CD14-positive monocyte (primary cell): ENCODE measurements around the gene HMCN2. TPM values are rescaled to one million over a fixed set of nuclear protein-coding genes. Genes with fewer than 3 reads are reported as not detected.
"Not testable (repeated sequence)": the region's sequence is repeated elsewhere in the genome, so short reads cannot be mapped to it uniquely, and the experiment has no call there.

ENCODE experiments used
- DNase-seq, 3 donors: peaks; one replicate each; pipeline ENCODE4 v3.0.0-alpha.2; 2011 to 2022
- H2AFZ ChIP-seq: 2 replicates; pipeline ENCODE4 v1.6.0; 2012; ENCODE audit warnings: mild to moderate bottlenecking, low read depth, low read length, inconsistent platforms; ENCODE audit not compliant: insufficient read depth, poor library complexity, severe bottlenecking
- H3K27ac ChIP-seq, 2 donors: 1 replicate in 1 of 2; 2 replicates in 1 of 2; pipeline ENCODE4 v1.5.1; 2012 to 2013; ENCODE audit warnings: low read length in 2 of 2, control low read depth in 1 of 2, inconsistent platforms in 1 of 2, low read depth in 1 of 2, mild to moderate bottlenecking in 1 of 2
- H3K27me3 ChIP-seq, 2 donors: one replicate each; pipeline versions ENCODE4 v1.6.0 to v1.6.1; 2011 to 2013; ENCODE audit warnings: low read length in 2 of 2; ENCODE audit not compliant: control insufficient read depth in 2 of 2, insufficient read depth in 2 of 2
- H3K36me3 ChIP-seq, 2 donors: replicated peaks in 1 of 2; 1 replicate in 1 of 2; 2 replicates in 1 of 2; pipeline versions ENCODE4 v1.5.1 to v1.6.1; 2012 to 2013; ENCODE audit warnings: low read length in 2 of 2, control low read depth in 1 of 2, inconsistent platforms in 1 of 2, mild to moderate bottlenecking in 1 of 2; ENCODE audit not compliant: insufficient read depth in 2 of 2, control insufficient read depth in 1 of 2
- H3K4me1 ChIP-seq, 2 donors: 1 replicate in 1 of 2; 2 replicates in 1 of 2; pipeline versions ENCODE4 v1.5.1 to v1.6.1; 2012 to 2013; ENCODE audit warnings: low read length in 2 of 2, control low read depth in 1 of 2, inconsistent platforms in 1 of 2, mild to moderate bottlenecking in 1 of 2, moderate library complexity in 1 of 2; ENCODE audit not compliant: insufficient read depth in 2 of 2, control insufficient read depth in 1 of 2
- H3K4me2 ChIP-seq: replicated peaks from 2 replicates; pipeline ENCODE3; 2012; ENCODE audit warnings: low read length, moderate library complexity, mild to moderate bottlenecking; ENCODE audit not compliant: poor library complexity, severe bottlenecking; ENCODE audit errors: extremely low read depth
- H3K4me3 ChIP-seq, 3 experiments: fragments of 200-600 bp in 1 of 3; sonication (generic) in 1 of 3; replicated peaks in 1 of 3; 1 replicate in 2 of 3; 2 replicates in 1 of 3; pipeline ENCODE4 v1.5.1; 2011 to 2013; ENCODE audit warnings: low read length in 3 of 3, mild to moderate bottlenecking in 3 of 3, control low read depth in 2 of 3, low read depth in 2 of 3, inconsistent platforms in 1 of 3, moderate library complexity in 1 of 3
- H3K79me2 ChIP-seq: 2 replicates; pipeline ENCODE4 v1.6.0; 2012; ENCODE audit warnings: mild to moderate bottlenecking, control low read depth, inconsistent platforms, low read length, moderate library complexity; ENCODE audit not compliant: insufficient read depth
- H3K9ac ChIP-seq: 2 replicates; pipeline ENCODE4 v1.6.0; 2017; ENCODE audit warnings: low read length, mild to moderate bottlenecking; ENCODE audit not compliant: insufficient read depth, poor library complexity, severe bottlenecking
- H3K9me3 ChIP-seq, 2 donors: replicated peaks in 1 of 2; 1 replicate in 1 of 2; 2 replicates in 1 of 2; pipeline versions ENCODE4 v1.5.1 to v1.6.1; 2012 to 2013; ENCODE audit warnings: low read length in 2 of 2, control low read depth in 1 of 2; ENCODE audit not compliant: control insufficient read depth in 1 of 2, insufficient read depth in 1 of 2
- H4K20me1 ChIP-seq: 2 replicates; pipeline ENCODE4 v1.6.0; 2012; ENCODE audit warnings: mild to moderate bottlenecking, low read length, control low read depth, moderate library complexity; ENCODE audit not compliant: insufficient read depth
- H3K27ac Mint-ChIP-seq, 7 donors: one replicate each; pipeline ENCODE4 v1.8.0; 2020; ENCODE audit warnings: mild to moderate bottlenecking in 7 of 7, mixed read lengths in 7 of 7, moderate library complexity in 6 of 7, inconsistent platforms in 2 of 7
- H3K27me3 Mint-ChIP-seq, 3 donors: one replicate each; pipeline ENCODE4 v1.8.0; 2021 to 2022; ENCODE audit warnings: low read depth in 3 of 3, mild to moderate bottlenecking in 3 of 3, mixed read lengths in 3 of 3, moderate library complexity in 3 of 3, inconsistent platforms in 1 of 3
- H3K36me3 Mint-ChIP-seq, 2 donors: one replicate each; pipeline ENCODE4 v1.8.0; 2020; ENCODE audit warnings: mixed read lengths in 2 of 2, inconsistent platforms in 1 of 2, mild to moderate bottlenecking in 1 of 2
- H3K4me1 Mint-ChIP-seq: one replicate; pipeline ENCODE4 v1.8.0; 2020; ENCODE audit warnings: mild to moderate bottlenecking, mixed read lengths
- H3K4me3 Mint-ChIP-seq, 2 donors: one replicate each; pipeline ENCODE4 v1.8.0; 2020; ENCODE audit warnings: mild to moderate bottlenecking in 2 of 2, mixed read lengths in 2 of 2, moderate library complexity in 1 of 2
- H3K9me3 Mint-ChIP-seq, 7 donors: one replicate each; pipeline ENCODE4 v1.8.0; 2020 to 2022; ENCODE audit warnings: mixed read lengths in 7 of 7, mild to moderate bottlenecking in 6 of 7, moderate library complexity in 6 of 7, inconsistent platforms in 2 of 7
- CTCF ChIP-seq: fragments of 200-600 bp; IDR thresholded peaks from one replicate; pipeline ENCODE4 v1.8.0; 2022; ENCODE audit warnings: antibody characterized with exemption, mild to moderate bottlenecking
- WGBS: methylation state at CpG from one replicate; pipeline ENCODE4 v1.1.5; 2013; ENCODE audit warnings: missing lambda C conversion rate; ENCODE audit not compliant: insufficient coverage; 5-methylcytosine and 5-hydroxymethylcytosine counted together
- intact Hi-C, 2 donors: fragments of 100-400 bp; cut with micrococcal nuclease; formaldehyde crosslinking; loops; one replicate each; pipeline versions ENCODE4 v1.15.0 to v1.15.1; 2023
- polyA plus RNA-seq, 3 donors: library from polyadenylated mRNA; depleted of rRNA in 1 of 3; unstranded in 2 of 3; stranded (reverse) in 1 of 3; fragments of 300-500 nt in 2 of 3; fragments of >200 nt in 1 of 3; fragmentation: Illumina TruSeq in 2 of 3; gene quantifications; 1 replicate in 2 of 3; 2 replicates in 1 of 3; pipeline ENCODE4 v1.2.3, GENCODE V29; 2012 to 2021

Gene HMCN2
- polyA plus RNA-seq, 3 donors = not detected

- no peak overlapping the region for H3K9ac ChIP-seq
- intact Hi-C loops = no loop called here
- Mint-ChIP-seq H3K27me3 (peaks cover 22 to 42% (median 28%) of the 10 kb centered on the region in 3 donors), H3K4me3 (no peak overlapping the region), H3K9me3 (peaks cover 0 to 12% (median 4%) of the 10 kb centered on the region in 7 donors), H3K36me3 (no peaks in the 10 kb centered on the region), H3K27ac (no peak overlapping the region), H3K4me1 (peaks cover 8% of the 10 kb centered on the region)
- DNase-seq = no peak
- H3K4me2 ChIP-seq = no peak overlapping the region
- no peaks in the 10 kb centered on the region for H4K20me1 ChIP-seq
- H3K36me3 ChIP-seq = no peaks in the 10 kb centered on the region
- H3K4me3 ChIP-seq = no peak overlapping the region
- H3K4me1 ChIP-seq = peaks cover 0 to 8% of the 10 kb centered on the region in 2 donors
- 83% methylated on average over 2 of the region's 5 CpGs for WGBS
- no peak overlapping the region for H2AFZ ChIP-seq
- H3K9me3 ChIP-seq = no peaks in the 10 kb centered on the region
- no peak overlapping the region for H3K27ac ChIP-seq
- H3K79me2 ChIP-seq = no peaks in the 10 kb centered on the region
- peaks cover 7 to 10% of the 10 kb centered on the region in 2 donors for H3K27me3 ChIP-seq
- no peak for TF ChIP-seq CTCF
Measured at GRCh38 chr9:130255631-130256134, 9.9 kb upstream of the HMCN2 start.

- Histone ChIP-seq H3K9ac (no peak overlapping the region), H3K4me3 (no peak overlapping the region), H3K9me3 (no peaks in the 10 kb centered on the region), H3K27me3 (peaks cover 7 to 18% of the 10 kb centered on the region in 2 donors), H3K36me3 (no peaks in the 10 kb centered on the region), H3K79me2 (no peaks in the 10 kb centered on the region), H3K4me2 (no peak overlapping the region), H4K20me1 (no peaks in the 10 kb centered on the region), H2AFZ (no peak overlapping the region), H3K4me1 (peaks cover 0 to 8% of the 10 kb centered on the region in 2 donors), H3K27ac (no peak overlapping the region)
- Mint-ChIP-seq H3K27me3 (peaks cover 31 to 47% (median 35%) of the 10 kb centered on the region in 3 donors), H3K27ac (no peak overlapping the region), H3K4me1 (peaks cover 8% of the 10 kb centered on the region), H3K36me3 (no peaks in the 10 kb centered on the region), H3K4me3 (no peak overlapping the region), H3K9me3 (peaks cover 0 to 10% (median 3%) of the 10 kb centered on the region in 7 donors)
- no peak for TF ChIP-seq CTCF
- no peak for DNase-seq
- 100% methylated on average over 1 of the region's 2 CpGs for whole genome bisulfite sequencing
- intact Hi-C loops = no loop called here
Measured at GRCh38 chr9:130256644-130257043, 8.9 kb upstream of the HMCN2 start.

GRCh38 chr9:130258137-130258536, 7.4 kb upstream of the HMCN2 start:
- H3K4me1 ChIP-seq, H3K27ac Mint-ChIP-seq, H3K36me3 ChIP-seq, H3K4me3 ChIP-seq, DNase-seq, intact Hi-C loops, H3K4me2 ChIP-seq, H3K27ac ChIP-seq, H3K9ac ChIP-seq, H3K9me3 ChIP-seq, H3K79me2 ChIP-seq, H3K36me3 Mint-ChIP-seq, H4K20me1 ChIP-seq, H2AFZ ChIP-seq, H3K9me3 Mint-ChIP-seq: not testable (repeated sequence)
- peaks cover 10 to 30% of the 10 kb centered on the region in 2 donors for H3K27me3 ChIP-seq
- peaks cover 42 to 62% (median 46%) of the 10 kb centered on the region in 3 donors for H3K27me3 Mint-ChIP-seq
- 94% methylated on average over 4 of the region's 7 CpGs for WGBS
- peaks cover 15% of the 10 kb centered on the region for H3K4me1 Mint-ChIP-seq
- H3K4me3 Mint-ChIP-seq = peak overlapping the region in 1 of 2 donors; percentile 48
